PFSK-1 (cell line): ENCODE measurements around the gene GMPS.

Source experiments
- FOXP2 ChIP-seq: optimal IDR thresholded peaks from 2 replicates; pipeline ENCODE3; 2011; ENCODE audit warnings: borderline replicate concordance, control low read depth, inconsistent platforms; ENCODE audit not compliant: insufficient read depth; ENCODE audit errors: extremely low read length, extremely low read depth
- POLR2AphosphoS5 ChIP-seq: IDR thresholded peaks from 2 replicates; pipeline ENCODE4 v1.6.1; 2012; ENCODE audit warnings: low read depth, mild to moderate bottlenecking, control low read depth, low read length, moderate library complexity
- REST ChIP-seq, 2 experiments: IDR thresholded peaks; 2 replicates each; pipeline versions ENCODE4 v1.6.1 to v1.8.0; 2011 to 2012; ENCODE audit warnings: low read depth in 2 of 2, low read length in 2 of 2, control low read depth in 1 of 2, inconsistent platforms in 1 of 2, mild to moderate bottlenecking in 1 of 2, moderate library complexity in 1 of 2; ENCODE audit not compliant: insufficient read depth in 1 of 2
- SIN3A ChIP-seq: IDR thresholded peaks from 2 replicates; pipeline ENCODE4 v1.6.1; 2012; ENCODE audit warnings: mild to moderate bottlenecking, low read length, moderate library complexity, borderline replicate concordance; ENCODE audit not compliant: insufficient read depth
- TAF1 ChIP-seq: IDR thresholded peaks from 2 replicates; pipeline ENCODE4 v1.6.1; 2012; ENCODE audit warnings: low read length, control low read depth, borderline replicate concordance; ENCODE audit not compliant: insufficient read depth

GRCh38 chr3:155852341-155852740 is 18.1 kb upstream of the GMPS start:
- TF ChIP-seq POLR2AphosphoS5 (no peak), REST (IDR thresholded peaks at IDR 0.05; ENCODE audit: insufficient read depth in 1 of 2, low read depth in 2 of 2, low read length in 2 of 2) (no peak), TAF1 (no peak), SIN3A (no peak), FOXP2 (no peak)
